ENCODE results near the gene ENTPD5. TPM values are rescaled to one million over a fixed set of nuclear protein-coding genes. Genes with fewer than 3 reads are reported as not detected.

ENTPD5 gene
- total and polyA plus RNA-seq, 2 donors from 2014 or later = 24.7 to 28.3 TPM

DNA sequence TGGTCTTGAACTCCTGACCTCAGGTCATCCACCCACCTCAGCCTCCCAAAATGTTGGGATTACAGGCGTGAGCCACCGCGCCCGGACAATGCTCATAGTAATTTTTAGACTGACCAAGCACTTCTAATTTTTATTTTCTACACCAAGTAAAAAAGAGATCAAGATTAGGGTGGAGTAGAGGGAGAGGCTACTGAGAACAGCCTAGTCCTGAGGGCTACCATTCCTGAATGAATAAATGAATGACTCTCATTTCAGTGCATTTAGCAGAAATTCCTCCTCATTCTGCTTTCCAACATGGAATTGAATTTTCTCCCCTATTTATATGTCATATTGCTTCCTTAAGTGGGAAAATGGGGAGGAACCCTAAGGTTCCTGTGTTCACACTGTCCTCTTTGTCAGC, 26.4 kb upstream of the ENTPD5 start:
- intact Hi-C loops (cut with DNase I) = no loop called here
- Histone ChIP-seq H3K36me3 (ENCODE audit: control insufficient read depth in 2 of 3, insufficient read depth in 3 of 3, low read length in 3 of 3) (no peaks in the 10 kb centered on the region), H3K4me1 (ENCODE audit: control insufficient read depth in 2 of 3, insufficient read depth in 2 of 3, low read depth in 1 of 3, low read length in 3 of 3) (no peaks in the 10 kb centered on the region), H3K9me3 (ENCODE audit: control insufficient read depth in 2 of 3, insufficient read depth in 1 of 3, low read length in 3 of 3) (no peaks in the 10 kb centered on the region), H3K27me3 (ENCODE audit: control insufficient read depth, insufficient read depth, low read length) (no peaks in the 10 kb centered on the region), H3K4me3 (ENCODE audit: low read length in 3 of 3) (no peak overlapping the region), H3K27ac (ENCODE audit: low read depth in 2 of 2, low read length in 2 of 2) (no peak overlapping the region), H3K9ac (ENCODE audit: low read length in 3 of 3) (no peak overlapping the region)
- DNase-seq (no peak), FAIRE-seq (no peak)
- TF ChIP-seq, protein P1, sequence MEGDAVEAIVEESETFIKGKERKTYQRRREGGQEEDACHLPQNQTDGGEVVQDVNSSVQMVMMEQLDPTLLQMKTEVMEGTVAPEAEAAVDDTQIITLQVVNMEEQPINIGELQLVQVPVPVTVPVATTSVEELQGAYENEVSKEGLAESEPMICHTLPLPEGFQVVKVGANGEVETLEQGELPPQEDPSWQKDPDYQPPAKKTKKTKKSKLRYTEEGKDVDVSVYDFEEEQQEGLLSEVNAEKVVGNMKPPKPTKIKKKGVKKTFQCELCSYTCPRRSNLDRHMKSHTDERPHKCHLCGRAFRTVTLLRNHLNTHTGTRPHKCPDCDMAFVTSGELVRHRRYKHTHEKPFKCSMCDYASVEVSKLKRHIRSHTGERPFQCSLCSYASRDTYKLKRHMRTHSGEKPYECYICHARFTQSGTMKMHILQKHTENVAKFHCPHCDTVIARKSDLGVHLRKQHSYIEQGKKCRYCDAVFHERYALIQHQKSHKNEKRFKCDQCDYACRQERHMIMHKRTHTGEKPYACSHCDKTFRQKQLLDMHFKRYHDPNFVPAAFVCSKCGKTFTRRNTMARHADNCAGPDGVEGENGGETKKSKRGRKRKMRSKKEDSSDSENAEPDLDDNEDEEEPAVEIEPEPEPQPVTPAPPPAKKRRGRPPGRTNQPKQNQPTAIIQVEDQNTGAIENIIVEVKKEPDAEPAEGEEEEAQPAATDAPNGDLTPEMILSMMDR (IDR thresholded peaks at IDR 0.05; ENCODE audit: borderline replicate concordance, extremely low read depth, insufficient read depth) = no peak

DNA sequence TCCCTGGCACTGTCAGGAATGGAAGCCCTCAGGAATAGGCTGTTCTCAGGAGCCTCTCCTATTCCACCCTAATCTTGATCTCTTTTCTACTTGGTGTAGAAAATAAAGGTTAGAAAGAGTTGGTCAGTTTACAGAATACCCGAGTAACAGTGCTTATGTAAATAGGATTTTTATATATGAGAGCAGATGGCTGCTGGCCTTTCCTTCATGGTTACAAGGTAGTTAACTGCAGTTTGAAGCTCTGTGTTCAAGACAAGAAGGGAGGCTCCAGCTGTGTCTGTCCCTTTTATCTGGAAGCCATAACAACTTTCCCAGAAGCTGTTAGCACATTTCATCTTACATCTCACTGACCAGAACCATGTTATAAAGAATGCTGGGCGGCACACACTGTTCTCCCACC, 23.2 kb upstream of the ENTPD5 start:
- FAIRE-seq (no peak), DNase-seq (no peak)
- Histone ChIP-seq H3K9me3 (ENCODE audit: control insufficient read depth in 2 of 3, insufficient read depth in 1 of 3, low read length in 3 of 3) (no peaks in the 10 kb centered on the region), H3K27me3 (ENCODE audit: control insufficient read depth, insufficient read depth, low read length) (no peaks in the 10 kb centered on the region), H3K4me3 (ENCODE audit: low read length in 3 of 3) (no peak overlapping the region), H3K36me3 (ENCODE audit: control insufficient read depth in 2 of 3, insufficient read depth in 3 of 3, low read length in 3 of 3) (no peaks in the 10 kb centered on the region), H3K9ac (ENCODE audit: low read length in 3 of 3) (no peak overlapping the region), H3K4me1 (ENCODE audit: control insufficient read depth in 2 of 3, insufficient read depth in 2 of 3, low read depth in 1 of 3, low read length in 3 of 3) (no peaks in the 10 kb centered on the region), H3K27ac (ENCODE audit: low read depth in 2 of 2, low read length in 2 of 2) (no peak overlapping the region)
- TF ChIP-seq, protein P1 (IDR thresholded peaks at IDR 0.05; ENCODE audit: borderline replicate concordance, extremely low read depth, insufficient read depth) = no peak
- intact Hi-C loops (cut with DNase I) = no loop called here

DNA sequence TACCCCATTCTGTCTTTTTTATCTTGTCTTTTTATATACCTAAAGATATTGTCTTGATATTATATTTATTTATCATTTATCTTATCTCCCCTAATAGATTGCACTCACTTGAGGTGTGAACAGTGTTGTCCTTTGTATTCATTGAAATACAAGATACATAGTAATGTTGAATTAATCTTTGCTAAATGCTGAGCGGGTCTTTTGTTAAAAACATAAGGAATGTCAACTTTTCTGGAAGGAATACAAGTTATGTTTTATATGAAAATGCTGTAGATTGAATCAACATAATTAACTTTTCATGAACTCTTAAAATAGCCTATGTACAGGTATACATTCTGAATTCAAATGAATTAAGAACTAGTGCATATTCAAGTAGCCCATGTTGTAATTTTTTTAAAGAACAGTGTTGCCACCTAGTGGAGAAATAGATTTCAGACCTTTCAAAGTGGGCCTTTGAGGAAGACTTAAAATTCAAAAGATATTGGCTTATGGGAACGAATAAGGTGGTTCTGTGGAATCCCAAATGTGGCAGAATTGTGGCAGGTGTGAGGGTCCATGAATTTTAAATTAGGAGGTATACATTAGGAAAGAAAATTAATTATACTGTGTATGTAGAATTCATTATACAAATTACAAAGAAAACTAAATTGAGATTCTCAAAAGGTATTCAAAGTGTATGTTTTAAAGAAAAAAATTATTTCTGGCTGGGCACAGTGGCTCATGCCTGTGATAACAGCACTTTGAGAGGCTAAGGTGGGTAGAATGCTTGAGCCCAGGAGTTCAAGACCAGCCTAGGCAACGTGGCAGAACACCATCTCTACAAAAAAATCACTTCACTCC, 19.2 kb upstream of the ENTPD5 start:
- Histone ChIP-seq H3K9ac (ENCODE audit: low read length in 3 of 3) (no peak overlapping the region), H3K4me3 (ENCODE audit: low read length in 3 of 3) (no peak overlapping the region), H3K27ac (ENCODE audit: low read depth in 2 of 2, low read length in 2 of 2) (no peak overlapping the region), H3K36me3 (ENCODE audit: control insufficient read depth in 2 of 3, insufficient read depth in 3 of 3, low read length in 3 of 3) (no peaks in the 10 kb centered on the region), H3K27me3 (ENCODE audit: control insufficient read depth, insufficient read depth, low read length) (no peaks in the 10 kb centered on the region), H3K4me1 (ENCODE audit: control insufficient read depth in 2 of 3, insufficient read depth in 2 of 3, low read depth in 1 of 3, low read length in 3 of 3) (no peaks in the 10 kb centered on the region), H3K9me3 (ENCODE audit: control insufficient read depth in 2 of 3, insufficient read depth in 1 of 3, low read length in 3 of 3) (no peaks in the 10 kb centered on the region)
- peak; percentile 94 for FAIRE-seq
- intact Hi-C loops (cut with DNase I) = no loop called here
- DNase-seq = peak in 2 of 5 donors; percentile 73 to 81
- TF ChIP-seq, protein P1 (IDR thresholded peaks at IDR 0.05; ENCODE audit: borderline replicate concordance, extremely low read depth, insufficient read depth) = peak; percentile 50

All from kidney (tissue), 14 donors.